ENCODE data around the gene TCF7L1.
"Not testable (repeated sequence)": the region's sequence is repeated elsewhere in the genome, so short reads cannot be mapped to it uniquely, and the experiment has no call there.

TCF7L1 gene

GRCh38 chr2:85187069-85187468 lies 53.9 kb downstream of the TCF7L1 start:
- DNase-seq: no peak

- no peak for DNase-seq
Measured at GRCh38 chr2:85188852-85189251, 55.7 kb downstream of the TCF7L1 start.

GRCh38 chr2:85189606-85190270 lies 56.5 kb downstream of the TCF7L1 start:
- DNase-seq: no peak

- no peak for DNase-seq
Measured at GRCh38 chr2:85191157-85191556, 58.0 kb downstream of the TCF7L1 start.

GRCh38 chr2:85194780-85195480 lies 61.7 kb downstream of the TCF7L1 start:
- DNase-seq: no peak

- DNase-seq: no peak
Measured at GRCh38 chr2:85195956-85196355, 62.8 kb downstream of the TCF7L1 start.

GRCh38 chr2:85199698-85200097 lies 66.5 kb downstream of the TCF7L1 start:
- DNase-seq: no peak

GRCh38 chr2:85209887-85210286 lies 76.7 kb downstream of the TCF7L1 start:
- no peak for DNase-seq

- DNase-seq: no peak
Measured at GRCh38 chr2:85210511-85210910, 77.3 kb downstream of the TCF7L1 start.

GRCh38 chr2:85211606-85212005 lies 78.4 kb downstream of the TCF7L1 start:
- not testable (repeated sequence) for DNase-seq

- no peak for DNase-seq
Measured at GRCh38 chr2:85212841-85213240, 79.6 kb downstream of the TCF7L1 start.

GRCh38 chr2:85213404-85213803 lies 80.2 kb downstream of the TCF7L1 start:
- DNase-seq: no peak

- DNase-seq: no peak
Measured at GRCh38 chr2:85213901-85214512, 80.8 kb downstream of the TCF7L1 start.

- DNase-seq: no peak
Measured at GRCh38 chr2:85215081-85215447, 81.9 kb downstream of the TCF7L1 start.

GRCh38 chr2:85215448-85216401 lies 82.5 kb downstream of the TCF7L1 start:
- no peak for DNase-seq

- DNase-seq: no peak
Measured at GRCh38 chr2:85216927-85217326, 83.7 kb downstream of the TCF7L1 start.

GRCh38 chr2:85221067-85221691 lies 88.0 kb downstream of the TCF7L1 start:
- DNase-seq: no peak

- no peak for DNase-seq
Measured at GRCh38 chr2:85222792-85223191, 89.6 kb downstream of the TCF7L1 start.

- no peak for DNase-seq
Measured at GRCh38 chr2:85226783-85227182, 93.6 kb downstream of the TCF7L1 start.

GRCh38 chr2:85230679-85231467 lies 97.7 kb downstream of the TCF7L1 start:
- DNase-seq: no peak

- no peak for DNase-seq
Measured at GRCh38 chr2:85231468-85231805, 98.2 kb downstream of the TCF7L1 start.

GRCh38 chr2:85231952-85232351 lies 98.8 kb downstream of the TCF7L1 start:
- DNase-seq: no peak

Measured in NCI-H1048 (cell line).